H1 (cell line): ENCODE data around the gene CFDP1. TPM values are rescaled to one million over a fixed set of nuclear protein-coding genes. Genes with fewer than 3 reads are reported as not detected.

Source experiments
- CTCF ChIA-PET: fragments of 300-600 bp; sonication (Branson Sonifier 250); formaldehyde crosslinking; loops from one replicate; lab custom pipeline; 2021; ENCODE audit not compliant: partially characterized antibody; lab: Charles Lee
- POLR2A ChIA-PET: fragments of 300-600 bp; sonication (Branson Sonifier 250); formaldehyde crosslinking; loops from one replicate; lab custom pipeline; 2021; ENCODE audit warnings: inconsistent platforms; ENCODE audit not compliant: partially characterized antibody; lab: Charles Lee
- DNase-seq, 2 experiments: peaks; one replicate each; pipeline versions ENCODE4 v3.0.0 to v3.0.0-alpha.2; 2010 to 2022; ENCODE audit warnings: low spot score in 2 of 2, low read depth in 1 of 2, mixed read lengths in 1 of 2
- FAIRE-seq: peaks from 2 replicates; lab custom pipeline; 2011; peaks lifted over from hg19 to GRCh38; lab: Jason Lieb, UNC
- H2AFZ ChIP-seq: 2 replicates; pipeline ENCODE4 v1.8.1; 2012; ENCODE audit warnings: low read length, inconsistent platforms
- H2AK5ac ChIP-seq: 2 replicates; pipeline ENCODE4 v1.6.1; 2013; ENCODE audit warnings: low read depth, low read length
- H2BK120ac ChIP-seq: replicated peaks from 2 replicates; pipeline ENCODE3; 2013; ENCODE audit warnings: low read depth, low read length, inconsistent platforms
- H2BK12ac ChIP-seq: 2 replicates; pipeline ENCODE4 v1.6.1; 2013; ENCODE audit warnings: low read depth, low read length
- H2BK15ac ChIP-seq: 2 replicates; pipeline ENCODE4 v1.6.1; 2013; ENCODE audit warnings: low read length
- H2BK20ac ChIP-seq: 2 replicates; pipeline ENCODE4 v1.6.1; 2013; ENCODE audit warnings: low read length
- H2BK5ac ChIP-seq: 2 replicates; pipeline ENCODE4 v1.6.1; 2013; ENCODE audit warnings: low read depth, low read length
- H3K14ac ChIP-seq: 2 replicates; pipeline ENCODE4 v1.6.1; 2013; ENCODE audit warnings: inconsistent platforms; ENCODE audit not compliant: insufficient read length
- H3K18ac ChIP-seq: 2 replicates; pipeline ENCODE4 v1.6.1; 2013; ENCODE audit warnings: low read length; ENCODE audit errors: extremely low read depth
- H3K23ac ChIP-seq: 2 replicates; pipeline ENCODE4 v1.6.1; 2013; ENCODE audit warnings: inconsistent platforms; ENCODE audit not compliant: insufficient read length
- H3K23me2 ChIP-seq: 2 replicates; pipeline ENCODE4 v1.6.1; 2013; ENCODE audit warnings: low read depth, low read length
- H3K27ac ChIP-seq: 2 replicates; pipeline ENCODE4 v1.6.1; 2011; ENCODE audit warnings: low read depth, low read length, inconsistent platforms
- H3K27me3 ChIP-seq, 4 experiments: replicated peaks in 1 of 4; 1 replicate in 1 of 4; 2 replicates in 3 of 4; pipeline versions ENCODE4 v1.6.1 to v1.8.1; 2011 to 2013; ENCODE audit warnings: low read length in 3 of 4, mild to moderate bottlenecking in 3 of 4, inconsistent platforms in 2 of 4, mixed read lengths in 2 of 4, moderate library complexity in 1 of 4; ENCODE audit not compliant: control insufficient read depth in 3 of 4, insufficient read depth in 3 of 4; ENCODE audit errors: extremely low read depth in 1 of 4
- H3K36me3 ChIP-seq, 4 experiments: 2 replicates each; pipeline versions ENCODE4 v1.6.1 to v1.8.1; 2011 to 2013; ENCODE audit warnings: mild to moderate bottlenecking in 4 of 4, low read length in 3 of 4, moderate library complexity in 2 of 4, control low read depth in 1 of 4, inconsistent platforms in 1 of 4; ENCODE audit not compliant: insufficient read depth in 4 of 4, control insufficient read depth in 2 of 4
- H3K4ac ChIP-seq: replicated peaks from 2 replicates; pipeline ENCODE3; 2013; ENCODE audit warnings: low read length, low read depth, mixed read lengths, inconsistent platforms; ENCODE audit not compliant: insufficient read length
- H3K4me1 ChIP-seq, 4 experiments: replicated peaks in 1 of 4; 1 replicate in 1 of 4; 2 replicates in 3 of 4; pipeline versions ENCODE4 v1.6.1 to v1.8.1; 2011 to 2013; ENCODE audit warnings: low read length in 3 of 4, inconsistent platforms in 2 of 4, mixed read lengths in 1 of 4; ENCODE audit not compliant: insufficient read depth in 4 of 4, control insufficient read depth in 3 of 4
- H3K4me2 ChIP-seq, 2 experiments: 2 replicates each; pipeline versions ENCODE4 v1.6.1 to v1.8.1; 2011 to 2013; ENCODE audit warnings: low read depth in 2 of 2, low read length in 2 of 2, control low read depth in 1 of 2, inconsistent platforms in 1 of 2, mild to moderate bottlenecking in 1 of 2; ENCODE audit not compliant: insufficient read depth in 1 of 2
- H3K4me3 ChIP-seq, 4 experiments: fragments of 200-600, 300-600 bp in 1 of 4; sonication (generic), shearing (Covaris generic), sonication (Bioruptor Twin) in 1 of 4; 2 replicates each; pipeline versions ENCODE4 v1.5.1 to v1.8.1; 2011 to 2016; ENCODE audit warnings: low read length in 4 of 4, low read depth in 3 of 4, control low read depth in 2 of 4, inconsistent platforms in 2 of 4, mild to moderate bottlenecking in 2 of 4, mixed read lengths in 1 of 4, moderate library complexity in 1 of 4; ENCODE audit not compliant: insufficient read depth in 2 of 4; ENCODE audit errors: extremely low read depth in 1 of 4
- H3K56ac ChIP-seq: replicated peaks from 2 replicates; pipeline ENCODE3; 2013; ENCODE audit warnings: low read depth, mild to moderate bottlenecking, mixed read lengths, low read length, inconsistent platforms; ENCODE audit not compliant: insufficient read length
- H3K79me1 ChIP-seq: 2 replicates; pipeline ENCODE4 v1.6.1; 2013; ENCODE audit warnings: low read depth, low read length, control low read depth
- H3K79me2 ChIP-seq, 2 experiments: 2 replicates each; pipeline versions ENCODE4 v1.6.1 to v1.8.1; 2012 to 2013; ENCODE audit warnings: low read length in 2 of 2, mild to moderate bottlenecking in 2 of 2, inconsistent platforms in 1 of 2; ENCODE audit not compliant: insufficient read depth in 2 of 2, control insufficient read depth in 1 of 2
- H3K9ac ChIP-seq, 4 experiments: replicated peaks in 1 of 4; 1 replicate in 1 of 4; 2 replicates in 3 of 4; pipeline versions ENCODE4 v1.6.1 to v1.8.1; 2011 to 2013; ENCODE audit warnings: low read depth in 3 of 4, low read length in 3 of 4, control low read depth in 2 of 4, mild to moderate bottlenecking in 2 of 4, moderate library complexity in 2 of 4, inconsistent platforms in 1 of 4; ENCODE audit errors: extremely low read depth in 1 of 4
- H3K9me3 ChIP-seq, 2 experiments: 2 replicates each; pipeline versions ENCODE4 v1.6.1 to v1.8.1; 2012 to 2013; ENCODE audit warnings: mild to moderate bottlenecking in 2 of 2, moderate library complexity in 2 of 2, control low read depth in 1 of 2, inconsistent platforms in 1 of 2, low read depth in 1 of 2, low read length in 1 of 2, mixed read lengths in 1 of 2; ENCODE audit not compliant: insufficient read depth in 2 of 2
- H4K20me1 ChIP-seq, 2 experiments: replicated peaks in 1 of 2; 2 replicates each; pipeline versions ENCODE3 to v1.8.1; 2011 to 2013; ENCODE audit warnings: inconsistent platforms in 2 of 2, low read length in 2 of 2, mild to moderate bottlenecking in 1 of 2; ENCODE audit not compliant: insufficient read depth in 2 of 2, control insufficient read depth in 1 of 2
- H4K5ac ChIP-seq: 2 replicates; pipeline ENCODE4 v1.6.1; 2013; ENCODE audit warnings: low read length, low read depth, mixed read lengths, inconsistent platforms; ENCODE audit not compliant: insufficient read length
- H4K8ac ChIP-seq: 2 replicates; pipeline ENCODE4 v1.8.0; 2013; ENCODE audit warnings: mild to moderate bottlenecking, moderate library complexity, low read length, inconsistent platforms; ENCODE audit not compliant: insufficient read depth; ENCODE audit errors: extremely low read depth
- H4K91ac ChIP-seq: replicated peaks from 2 replicates; pipeline ENCODE3; 2013; ENCODE audit warnings: low read length, mixed read lengths, inconsistent platforms; ENCODE audit not compliant: insufficient read length
- BCL11A ChIP-seq, 2 experiments: IDR thresholded peaks; one replicate each; pipeline ENCODE4 v1.6.1; 2011; ENCODE audit warnings: low read depth in 2 of 2, low read length in 2 of 2, mild to moderate bottlenecking in 2 of 2
- BRCA1 ChIP-seq: IDR thresholded peaks from 2 replicates; pipeline ENCODE4 v1.6.1; 2012; ENCODE audit warnings: low read depth, low read length, improper control_type of control experiment
- CTBP2 ChIP-seq: IDR thresholded peaks from 2 replicates; pipeline ENCODE4 v1.7.0; 2011; ENCODE audit warnings: borderline replicate concordance, mild to moderate bottlenecking, moderate library complexity, mixed read lengths, low read length; ENCODE audit not compliant: insufficient read depth, insufficient read length
- E2F6 ChIP-seq: IDR thresholded peaks from 2 replicates; pipeline ENCODE4 v1.6.1; 2012; ENCODE audit warnings: inconsistent platforms
- MAX ChIP-seq: IDR thresholded peaks from 2 replicates; pipeline ENCODE4 v1.6.1; 2012; ENCODE audit warnings: inconsistent platforms
- WGBS, 2 experiments: shearing (Covaris generic) in 1 of 2; methylation state at CpG; one replicate each; pipeline versions ENCODE4 v1.1.6 to v1.1.7; 2013 to 2015; ENCODE audit warnings: low lambda C conversion rate in 2 of 2, mixed read lengths in 2 of 2, inconsistent platforms in 1 of 2, low coverage in 1 of 2, missing lambda C conversion rate in 1 of 2; ENCODE audit not compliant: insufficient replicate concordance in 2 of 2, insufficient coverage in 1 of 2, insufficient read length in 1 of 2; ENCODE audit errors: extremely low coverage in 1 of 2, missing lambda C conversion rate in 1 of 2; 5-methylcytosine and 5-hydroxymethylcytosine counted together
- polyA plus RNA-seq, 7 experiments: library from polyadenylated mRNA; depleted of rRNA in 3 of 7; stranded (reverse) in 5 of 7; unstranded in 2 of 7; fragments of >200 nt in 5 of 7; fragments of 200-250 nt in 2 of 7; gene quantifications; 1 replicate in 5 of 7; 2 replicates in 1 of 7; 4 replicates in 1 of 7; pipeline versions ENCODE4 v1.2.1 to v1.2.3, GENCODE V29; 2011 to 2013; ENCODE audit warnings: missing spikeins in 2 of 7, mixed read lengths in 2 of 7
- total RNA-seq: library from RNA; stranded (reverse); fragmentation: NEBNext Ultra II Directional; extraction: Animal tissue kit (Norgen Biotek cat#: 25700); gene quantifications from 2 replicates; pipeline ENCODE4 v1.2.1, GENCODE V29; 2021
- TF ChIP-seq, protein P1 (sequence below): IDR thresholded peaks from 2 replicates; pipeline ENCODE4 v1.6.1; 2012; ENCODE audit warnings: low read length, inconsistent platforms

The CFDP1 gene
- total and polyA plus RNA-seq, 2 of the 8 experiments (the other 6 are each of a cell fraction or from before 2014, with no cell fraction given) = 25.5 to 77.3 TPM

- no peak overlapping the region for H3K14ac ChIP-seq
- H3K4me1 ChIP-seq = peaks cover 0 to 2% (median 0%) of the 10 kb centered on the region in 4 experiments; a peak in 1 of 7 replicates
- WGBS, 2 experiments = 76% methylated on average over 4 of the region's 4 CpGs; no CpG with 5 or more reads in 1 of the 2 experiments
- no peak overlapping the region for H3K18ac ChIP-seq
- H3K23ac ChIP-seq = no peak overlapping the region
- no peak overlapping the region for H4K91ac ChIP-seq
- no peak overlapping the region for H2BK120ac ChIP-seq
- no peak overlapping the region for H3K4me3 ChIP-seq
- TF ChIP-seq BRCA1 (no peak), BCL11A (IDR thresholded peaks at IDR 0.05; ENCODE audit: low read depth in 2 of 2, low read length in 2 of 2) (no peak), E2F6 (no peak), MAX (no peak), CTBP2 (no peak)
- TF ChIP-seq, protein P1, sequence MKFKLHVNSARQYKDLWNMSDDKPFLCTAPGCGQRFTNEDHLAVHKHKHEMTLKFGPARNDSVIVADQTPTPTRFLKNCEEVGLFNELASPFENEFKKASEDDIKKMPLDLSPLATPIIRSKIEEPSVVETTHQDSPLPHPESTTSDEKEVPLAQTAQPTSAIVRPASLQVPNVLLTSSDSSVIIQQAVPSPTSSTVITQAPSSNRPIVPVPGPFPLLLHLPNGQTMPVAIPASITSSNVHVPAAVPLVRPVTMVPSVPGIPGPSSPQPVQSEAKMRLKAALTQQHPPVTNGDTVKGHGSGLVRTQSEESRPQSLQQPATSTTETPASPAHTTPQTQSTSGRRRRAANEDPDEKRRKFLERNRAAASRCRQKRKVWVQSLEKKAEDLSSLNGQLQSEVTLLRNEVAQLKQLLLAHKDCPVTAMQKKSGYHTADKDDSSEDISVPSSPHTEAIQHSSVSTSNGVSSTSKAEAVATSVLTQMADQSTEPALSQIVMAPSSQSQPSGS = no peak
- H3K56ac ChIP-seq = no peak overlapping the region
- no peak overlapping the region for H3K4me2 ChIP-seq
- H3K36me3 ChIP-seq = no peaks in the 10 kb centered on the region; a peak in 1 of 8 replicates
- no peak overlapping the region for H3K9ac ChIP-seq
- peaks cover 0 to 2% of the 10 kb centered on the region in 2 experiments for H4K20me1 ChIP-seq
- H4K5ac ChIP-seq = no peak overlapping the region
- no peaks in the 10 kb centered on the region for H3K79me1 ChIP-seq
- DNase-seq (no peak), FAIRE-seq (no peak)
- no peak overlapping the region for H2BK15ac ChIP-seq
- ChIA-PET POLR2A (interaction anchor here (0.6 kb wide), 2 partner anchors 88 to 230 kb away, joined by 4 read pairs; no protein-coding TSS in a partner anchor), CTCF (interaction anchor here (0.7 to 1.3 kb wide), 6 partner anchors 10 to 124 kb away, joined by 3 to 9 read pairs (median 3); no protein-coding TSS in a partner anchor)
- no peak overlapping the region for H3K27ac ChIP-seq
- H2BK5ac ChIP-seq = no peak overlapping the region
- no peak overlapping the region for H2AFZ ChIP-seq
- H3K27me3 ChIP-seq = no peaks in the 10 kb centered on the region
- H4K8ac ChIP-seq = no peak overlapping the region
- H3K9me3 ChIP-seq = no peaks in the 10 kb centered on the region
- no peak overlapping the region for H2BK20ac ChIP-seq
- H2BK12ac ChIP-seq = no peak overlapping the region
- no peaks in the 10 kb centered on the region; a peak in 1 of 4 replicates for H3K79me2 ChIP-seq
- no peak overlapping the region for H2AK5ac ChIP-seq
- H3K4ac ChIP-seq = no peak overlapping the region
- H3K23me2 ChIP-seq = no peaks in the 10 kb centered on the region
These were observed 110.1 kb downstream of the CFDP1 start for GRCh38 chr16:75323198-75323597.
